Endothelial cell of umbilical vein (primary cell): Measurements from ENCODE around the gene CLDN1. TPM values are rescaled to one million over a fixed set of nuclear protein-coding genes. Genes with fewer than 3 reads are reported as not detected.

ENCODE experiments used
- BruUV-seq: library from RNA; stranded (reverse); fragments of 400-500 nt; replicated peaks from 2 replicates; lab custom pipeline; 2021; lab: Mats Ljungman, UMichigan
- CTCF ChIA-PET: fragments of 300-600, 350-600 bp; sonication (Branson Sonifier 250); formaldehyde crosslinking; loops from one replicate; lab custom pipeline; 2021; ENCODE audit warnings: antibody characterized with exemption, inconsistent platforms; lab: Charles Lee
- POLR2A ChIA-PET: fragments of 300-600, 350-600 bp; sonication (Branson Sonifier 250); formaldehyde crosslinking; loops from one replicate; lab custom pipeline; 2021; ENCODE audit warnings: antibody characterized with exemption, inconsistent platforms; lab: Charles Lee
- DNase-seq: peaks from one replicate; pipeline ENCODE4 v3.0.0-alpha.2; 2011; ENCODE audit warnings: low read depth, low spot score
- FAIRE-seq: peaks from 2 replicates; lab custom pipeline; 2011; peaks lifted over from hg19 to GRCh38; lab: Jason Lieb, UNC
- H2AFZ ChIP-seq: 2 replicates; pipeline ENCODE4 v1.6.0; 2012; ENCODE audit warnings: low read depth, low read length, control low read depth, inconsistent platforms
- H3K27ac ChIP-seq: 2 replicates; pipeline ENCODE4 v1.5.1; 2011; ENCODE audit warnings: low read depth, mild to moderate bottlenecking, control low read depth, low read length, moderate library complexity; ENCODE audit not compliant: insufficient read depth
- H3K27me3 ChIP-seq, 2 experiments: 2 replicates each; pipeline versions ENCODE4 v1.6.0 to v1.6.1; 2011; ENCODE audit warnings: low read length in 2 of 2, mixed read lengths in 1 of 2; ENCODE audit not compliant: control insufficient read depth in 2 of 2, insufficient read depth in 2 of 2
- H3K36me3 ChIP-seq, 2 experiments: 2 replicates in 1 of 2; 3 replicates in 1 of 2; pipeline ENCODE4 v1.5.1; 2011; ENCODE audit warnings: low read length in 2 of 2, mild to moderate bottlenecking in 1 of 2, moderate library complexity in 1 of 2; ENCODE audit not compliant: control insufficient read depth in 2 of 2, insufficient read depth in 2 of 2; ENCODE audit errors: extremely low read depth in 1 of 2
- H3K4me1 ChIP-seq: 3 replicates; pipeline ENCODE4 v1.5.1; 2011; ENCODE audit warnings: mild to moderate bottlenecking, low read length; ENCODE audit not compliant: control insufficient read depth, insufficient read depth; ENCODE audit errors: extremely low read depth
- H3K4me2 ChIP-seq: 2 replicates; pipeline ENCODE4 v1.6.1; 2011; ENCODE audit warnings: low read length, control low read depth, mixed read lengths; ENCODE audit not compliant: insufficient read depth
- H3K4me3 ChIP-seq, 3 experiments: fragments of 200-600 bp in 1 of 3; sonication (generic), shearing (Covaris generic) in 1 of 3; replicated peaks in 1 of 3; 2 replicates each; pipeline ENCODE4 v1.5.1; 2011 to 2016; ENCODE audit warnings: control low read depth in 3 of 3, low read length in 3 of 3, mild to moderate bottlenecking in 2 of 3, inconsistent platforms in 1 of 3, low read depth in 1 of 3, moderate library complexity in 1 of 3; ENCODE audit not compliant: insufficient read depth in 1 of 3
- H3K79me2 ChIP-seq: 2 replicates; pipeline ENCODE4 v1.6.0; 2012; ENCODE audit warnings: low read length, inconsistent platforms; ENCODE audit not compliant: control insufficient read depth, insufficient read depth
- H3K9ac ChIP-seq: replicated peaks from 2 replicates; pipeline ENCODE3; 2011; ENCODE audit warnings: low read length, control low read depth; ENCODE audit not compliant: insufficient read depth; ENCODE audit errors: extremely low read depth
- H3K9me1 ChIP-seq: replicated peaks from 3 replicates; pipeline ENCODE4 v1.6.0; 2011; ENCODE audit warnings: mild to moderate bottlenecking, low read length; ENCODE audit not compliant: control insufficient read depth, insufficient read depth; ENCODE audit errors: extremely low read depth
- H3K9me3 ChIP-seq: replicated peaks from 2 replicates; pipeline ENCODE4 v1.5.1; 2012; ENCODE audit warnings: low read length, inconsistent platforms; ENCODE audit not compliant: control insufficient read depth, insufficient read depth
- H4K20me1 ChIP-seq: replicated peaks from 2 replicates; pipeline ENCODE3; 2011; ENCODE audit warnings: mild to moderate bottlenecking, low read length; ENCODE audit not compliant: control insufficient read depth, insufficient read depth; ENCODE audit errors: extremely low read depth
- EZH2 ChIP-seq: IDR thresholded peaks from 2 replicates; pipeline ENCODE4 v1.6.1; 2012; ENCODE audit warnings: borderline replicate concordance, low read depth, mild to moderate bottlenecking, moderate library complexity, low read length, inconsistent platforms; ENCODE audit not compliant: severe bottlenecking
- FOS ChIP-seq: IDR thresholded peaks from 2 replicates; pipeline ENCODE4 v1.6.1; 2011; ENCODE audit warnings: mild to moderate bottlenecking, low read length, moderate library complexity, borderline replicate concordance; ENCODE audit not compliant: insufficient read depth
- GATA2 ChIP-seq: IDR thresholded peaks from 2 replicates; pipeline ENCODE4 v1.7.0; 2011; ENCODE audit warnings: low read depth, mild to moderate bottlenecking, moderate library complexity, mixed read lengths, low read length; ENCODE audit not compliant: insufficient read length, insufficient read depth
- JUN ChIP-seq: IDR thresholded peaks from 2 replicates; pipeline ENCODE4 v1.6.1; 2011; ENCODE audit warnings: borderline replicate concordance, low read depth; ENCODE audit not compliant: insufficient read length, insufficient read depth
- MAX ChIP-seq: IDR thresholded peaks from 2 replicates; pipeline ENCODE4 v1.6.1; 2011; ENCODE audit not compliant: insufficient read depth, insufficient read length
- MYC ChIP-seq: IDR thresholded peaks from one replicate; pipeline ENCODE4 v1.6.1; 2011; ENCODE audit warnings: mild to moderate bottlenecking, low read depth, low read length
- POLR2A ChIP-seq: IDR thresholded peaks from 2 replicates; pipeline ENCODE4 v1.6.1; 2012; ENCODE audit warnings: low read depth, mild to moderate bottlenecking, control low read depth, low read length
- POLR2AphosphoS5 ChIP-seq: IDR thresholded peaks from 2 replicates; pipeline ENCODE4 v1.6.1; 2012; ENCODE audit warnings: low read depth, mild to moderate bottlenecking, control low read depth, low read length, moderate library complexity; ENCODE audit not compliant: insufficient read depth
- dilution Hi-C: fragments of 300-500 bp; cut with MboI; formaldehyde crosslinking; loops from one replicate; pipeline ENCODE4 v1.15.0; 2019; ENCODE audit warnings: low sequenced_read_pairs; ENCODE audit not compliant: extremely low pct_ligation_motif_present
- intact Hi-C: fragments of 100-400 bp; cut with micrococcal nuclease; formaldehyde crosslinking; loops from one replicate; pipeline ENCODE4 v1.10.0; 2022
- polyA plus RNA-seq, 4 experiments: library from polyadenylated mRNA; depleted of rRNA in 3 of 4; stranded (reverse) in 3 of 4; unstranded in 1 of 4; fragments of >200 nt; gene quantifications; 2 replicates each; pipeline versions ENCODE4 v1.2.1 to v1.2.3, GENCODE V29; 2011 to 2012; ENCODE audit warnings: missing spikeins in 1 of 4
- total RNA-seq: library from RNA; stranded (reverse); gene quantifications from 2 replicates; pipeline ENCODE4 v1.2.3, GENCODE V29; 2021
- TF ChIP-seq, protein P1 (sequence below), 2 donors: IDR thresholded peaks; 1 replicate in 1 of 2; 2 replicates in 1 of 2; pipeline ENCODE4 v1.5.1; 2011; ENCODE audit warnings: low read length in 2 of 2, mild to moderate bottlenecking in 2 of 2, moderate library complexity in 2 of 2, control low read depth in 1 of 2, inconsistent platforms in 1 of 2, low read depth in 1 of 2; ENCODE audit not compliant: insufficient read depth in 1 of 2; ENCODE audit errors: extremely low read depth in 1 of 2

The CLDN1 gene
- total and polyA plus RNA-seq, 2 donors (not counting 3 experiments of a cell fraction or from before 2014, with no cell fraction given), result 0.27 to 0.32 TPM

DNA sequence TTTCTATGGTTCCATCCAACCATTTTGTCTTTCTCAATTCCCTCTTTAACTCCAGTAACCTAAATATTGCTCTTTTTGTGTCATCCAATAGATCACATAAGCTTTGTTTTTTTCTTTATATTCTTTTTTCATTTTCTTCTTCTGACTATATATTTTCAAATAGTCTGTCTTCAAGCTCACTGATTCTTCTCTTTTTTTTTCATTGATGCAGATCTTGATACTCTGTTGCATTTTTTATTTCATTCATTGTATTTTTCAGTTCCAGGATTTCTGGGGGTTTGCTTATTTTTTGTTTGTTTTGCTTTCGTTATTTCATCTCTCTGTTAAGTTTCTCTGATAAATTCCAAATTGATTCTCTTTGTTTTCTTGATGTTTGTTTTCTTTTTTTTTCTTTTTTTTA lies 36.2 kb downstream of the CLDN1 start:
- Histone ChIP-seq H3K27ac (no peak overlapping the region), H3K79me2 (no peaks in the 10 kb centered on the region), H2AFZ (no peak overlapping the region), H3K9me1 (no peaks in the 10 kb centered on the region), H3K9ac (no peak overlapping the region), H4K20me1 (no peaks in the 10 kb centered on the region), H3K36me3 (no peaks in the 10 kb centered on the region), H3K4me1 (no peaks in the 10 kb centered on the region), H3K9me3 (no peaks in the 10 kb centered on the region), H3K27me3 (no peaks in the 10 kb centered on the region), H3K4me2 (no peak overlapping the region), H3K4me3 (no peak overlapping the region)
- no TSS peak for BruUV-seq
- FAIRE-seq, result no peak
- TF ChIP-seq GATA2, result no peak
- intact Hi-C loops (no loop called here), dilution Hi-C loops (no loop called here)
- ChIA-PET CTCF (no interaction called here), POLR2A (no interaction called here)
- no peak for DNase-seq

DNA sequence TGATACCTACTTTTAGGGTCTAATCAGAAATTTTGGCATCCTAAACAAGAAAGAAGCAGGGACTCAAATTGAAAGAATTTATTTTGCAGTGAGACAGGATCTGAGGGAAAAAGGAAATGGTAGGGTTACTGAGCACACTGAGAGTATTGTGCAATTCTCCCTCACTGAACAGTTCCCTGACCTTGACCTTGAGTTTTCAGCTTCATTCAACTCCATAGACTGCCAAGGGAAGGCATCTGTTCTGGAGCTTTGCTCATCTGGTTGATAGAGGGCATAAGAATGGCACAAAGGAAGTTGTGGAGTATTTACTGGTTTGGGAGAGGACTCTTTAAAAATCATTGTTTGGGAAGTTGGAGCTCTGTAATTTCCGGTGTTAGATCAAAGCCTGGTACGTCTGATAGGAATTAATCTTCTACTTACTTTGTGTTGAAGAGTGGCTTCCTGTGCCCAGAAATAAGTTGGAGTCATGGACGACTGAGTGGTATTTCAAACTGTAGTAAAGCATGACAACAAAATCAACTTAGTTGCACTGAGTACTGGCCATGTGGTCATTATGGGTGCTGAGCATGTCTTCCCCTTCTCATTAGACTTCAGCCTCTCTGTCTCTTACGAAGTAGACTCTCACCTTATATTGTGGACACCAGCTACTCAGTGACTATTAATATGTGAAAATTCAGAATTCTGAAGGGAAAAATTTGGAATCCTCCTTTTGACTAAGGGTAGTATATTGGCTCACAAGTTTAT lies 40.8 kb downstream of the CLDN1 start:
- BruUV-seq, result no TSS peak
- no peak for FAIRE-seq

More for the DNA sequence above, 40.8 kb downstream of the CLDN1 start:
- no peaks in the 10 kb centered on the region for H3K36me3 ChIP-seq
- ChIA-PET POLR2A (no interaction called here), CTCF (interaction anchor here (0.7 to 1.4 kb wide), 2 partner anchors 25 to 41 kb away, joined by 3 read pairs; partner anchors contain the start of gene CLDN1)
- H3K4me2 ChIP-seq, result no peak overlapping the region
- no peaks in the 10 kb centered on the region for H3K4me1 ChIP-seq
- H3K79me2 ChIP-seq, result no peaks in the 10 kb centered on the region
- H3K9me1 ChIP-seq, result no peaks in the 10 kb centered on the region
- TF ChIP-seq FOS (no peak), POLR2A (no peak), POLR2AphosphoS5 (no peak), GATA2 (no peak), MYC (no peak), MAX (no peak), JUN (no peak), EZH2 (no peak)
- TF ChIP-seq, protein P1, sequence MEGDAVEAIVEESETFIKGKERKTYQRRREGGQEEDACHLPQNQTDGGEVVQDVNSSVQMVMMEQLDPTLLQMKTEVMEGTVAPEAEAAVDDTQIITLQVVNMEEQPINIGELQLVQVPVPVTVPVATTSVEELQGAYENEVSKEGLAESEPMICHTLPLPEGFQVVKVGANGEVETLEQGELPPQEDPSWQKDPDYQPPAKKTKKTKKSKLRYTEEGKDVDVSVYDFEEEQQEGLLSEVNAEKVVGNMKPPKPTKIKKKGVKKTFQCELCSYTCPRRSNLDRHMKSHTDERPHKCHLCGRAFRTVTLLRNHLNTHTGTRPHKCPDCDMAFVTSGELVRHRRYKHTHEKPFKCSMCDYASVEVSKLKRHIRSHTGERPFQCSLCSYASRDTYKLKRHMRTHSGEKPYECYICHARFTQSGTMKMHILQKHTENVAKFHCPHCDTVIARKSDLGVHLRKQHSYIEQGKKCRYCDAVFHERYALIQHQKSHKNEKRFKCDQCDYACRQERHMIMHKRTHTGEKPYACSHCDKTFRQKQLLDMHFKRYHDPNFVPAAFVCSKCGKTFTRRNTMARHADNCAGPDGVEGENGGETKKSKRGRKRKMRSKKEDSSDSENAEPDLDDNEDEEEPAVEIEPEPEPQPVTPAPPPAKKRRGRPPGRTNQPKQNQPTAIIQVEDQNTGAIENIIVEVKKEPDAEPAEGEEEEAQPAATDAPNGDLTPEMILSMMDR (IDR thresholded peaks at IDR 0.05; ENCODE audit: extremely low read depth in 1 of 2, insufficient read depth in 1 of 2, low read depth in 1 of 2, low read length in 2 of 2), result no peak
- no peak overlapping the region for H3K4me3 ChIP-seq
- no peak overlapping the region for H3K9ac ChIP-seq
- H2AFZ ChIP-seq, result no peak overlapping the region
- no peak for DNase-seq
- no peaks in the 10 kb centered on the region for H3K9me3 ChIP-seq
- H4K20me1 ChIP-seq, result no peaks in the 10 kb centered on the region
- intact Hi-C loops (no loop called here), dilution Hi-C loops (no loop called here)
- no peaks in the 10 kb centered on the region for H3K27me3 ChIP-seq
- H3K27ac ChIP-seq, result no peak overlapping the region
